Hematopoietic multipotent progenitor cell (in vitro differentiated cells): ENCODE measurements around the gene TRIM33. TPM values are rescaled to one million over a fixed set of nuclear protein-coding genes. Genes with fewer than 3 reads are reported as not detected.

ENCODE experiments used
- DNase-seq, 3 donors: peaks; one replicate each; pipeline ENCODE4 v3.0.0-alpha.2; 2011 to 2015; ENCODE audit warnings: low read depth in 2 of 3, low spot score in 2 of 3
- total RNA-seq: library from RNA; depleted of rRNA; stranded (reverse); fragments of >200 nt; gene quantifications from one replicate; pipeline ENCODE4 v1.2.3, GENCODE V29; 2012

Gene TRIM33
- 38.8 TPM for total RNA-seq

- DNase-seq = peak; percentile 94 to 96 (median 95)
Observed at GRCh38 chr1:114511032-114511785, at the start of gene TRIM33. TSS of gene TRIM33 (minus strand) at chr1:114511203. CDS start at chr1:114511076, 127 bp downstream.

GRCh38 chr1:114559356-114559755 is 48.4 kb upstream of the TRIM33 start:
- peak in 1 of 3 donors; percentile 36 for DNase-seq

GRCh38 chr1:114558544-114558943 is 47.5 kb upstream of the TRIM33 start:
- DNase-seq = peak in 2 of 3 donors; percentile 15 to 31

GRCh38 chr1:114554577-114554976 is 43.6 kb upstream of the TRIM33 start:
- no peak for DNase-seq

- no peak for DNase-seq
Observed at GRCh38 chr1:114552106-114552639, 41.2 kb upstream of the TRIM33 start.

- DNase-seq = no peak
Observed at GRCh38 chr1:114551400-114551799, 40.4 kb upstream of the TRIM33 start.

GRCh38 chr1:114550336-114550735 is 39.3 kb upstream of the TRIM33 start:
- no peak for DNase-seq

GRCh38 chr1:114549137-114549536 is 38.1 kb upstream of the TRIM33 start:
- no peak for DNase-seq

- no peak for DNase-seq
Observed at GRCh38 chr1:114547076-114547475, 36.1 kb upstream of the TRIM33 start.

GRCh38 chr1:114545796-114546195 is 34.8 kb upstream of the TRIM33 start:
- no peak for DNase-seq

GRCh38 chr1:114545315-114545714 is 34.3 kb upstream of the TRIM33 start:
- DNase-seq = no peak

- DNase-seq = no peak
Observed at GRCh38 chr1:114540821-114541220, 29.8 kb upstream of the TRIM33 start.

- DNase-seq = no peak
Observed at GRCh38 chr1:114540272-114540671, 29.3 kb upstream of the TRIM33 start.

- DNase-seq = no peak
Observed at GRCh38 chr1:114536043-114536442, 25.0 kb upstream of the TRIM33 start.

- DNase-seq = no peak
Observed at GRCh38 chr1:114535401-114535800, 24.4 kb upstream of the TRIM33 start.

GRCh38 chr1:114531094-114531493 is 20.1 kb upstream of the TRIM33 start:
- DNase-seq = no peak

- DNase-seq = no peak
Observed at GRCh38 chr1:114530224-114530623, 19.2 kb upstream of the TRIM33 start.

- DNase-seq = no peak
Observed at GRCh38 chr1:114524944-114525343, 13.9 kb upstream of the TRIM33 start.

GRCh38 chr1:114522264-114522575 is 11.2 kb upstream of the TRIM33 start:
- DNase-seq = no peak

- no peak for DNase-seq
Observed at GRCh38 chr1:114521396-114522263, 10.6 kb upstream of the TRIM33 start.

GRCh38 chr1:114517348-114517747 is 6.3 kb upstream of the TRIM33 start:
- no peak for DNase-seq
